HG02759 (cell line): ENCODE results near the gene DOK7.

Experiments
- ATAC-seq: cut with Tn5 transposase; IDR thresholded peaks from one replicate; pipeline ENCODE4 v1.9.1; 2021; ENCODE audit warnings: mild to moderate bottlenecking, moderate library complexity; ENCODE audit not compliant: unreplicated experiment

DOK7 gene

DNA sequence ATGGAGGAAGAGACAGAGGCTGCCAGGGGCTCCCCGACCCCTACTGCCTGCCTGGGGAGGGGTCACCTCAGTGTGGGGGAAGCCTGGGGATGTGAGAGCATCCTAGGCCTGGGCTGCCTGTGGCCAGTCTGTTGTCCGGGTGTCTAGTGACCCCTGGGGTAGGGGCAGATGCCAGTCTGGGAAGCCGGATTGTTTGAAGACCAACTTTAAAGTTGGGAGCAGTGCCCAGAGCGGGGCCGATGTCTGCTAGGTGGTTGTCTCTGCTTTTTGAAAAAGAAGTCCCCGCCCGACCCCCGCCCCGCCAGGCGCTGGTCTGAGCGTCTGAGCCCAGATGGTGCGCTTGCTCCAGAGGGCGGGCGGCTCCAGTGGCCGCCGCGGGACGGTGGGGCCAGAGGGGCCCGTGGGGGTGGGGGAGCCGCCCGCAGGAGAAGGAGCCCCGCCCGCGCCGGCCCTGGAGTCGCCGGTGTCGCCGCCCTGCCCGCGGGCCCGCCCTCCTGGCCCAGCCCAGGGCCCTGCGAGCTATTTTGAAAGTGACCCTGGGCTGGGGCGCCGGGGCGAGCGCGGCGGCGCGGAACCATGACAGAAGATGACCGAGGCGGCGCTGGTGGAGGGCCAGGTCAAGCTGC is at the start of gene DOK7:
DOK7 (plus strand) TSS at position 517 of the 626 bp plus-strand sequence; CDS start at position 587, 70 bp downstream.
- ATAC-seq, result no peak

DNA sequence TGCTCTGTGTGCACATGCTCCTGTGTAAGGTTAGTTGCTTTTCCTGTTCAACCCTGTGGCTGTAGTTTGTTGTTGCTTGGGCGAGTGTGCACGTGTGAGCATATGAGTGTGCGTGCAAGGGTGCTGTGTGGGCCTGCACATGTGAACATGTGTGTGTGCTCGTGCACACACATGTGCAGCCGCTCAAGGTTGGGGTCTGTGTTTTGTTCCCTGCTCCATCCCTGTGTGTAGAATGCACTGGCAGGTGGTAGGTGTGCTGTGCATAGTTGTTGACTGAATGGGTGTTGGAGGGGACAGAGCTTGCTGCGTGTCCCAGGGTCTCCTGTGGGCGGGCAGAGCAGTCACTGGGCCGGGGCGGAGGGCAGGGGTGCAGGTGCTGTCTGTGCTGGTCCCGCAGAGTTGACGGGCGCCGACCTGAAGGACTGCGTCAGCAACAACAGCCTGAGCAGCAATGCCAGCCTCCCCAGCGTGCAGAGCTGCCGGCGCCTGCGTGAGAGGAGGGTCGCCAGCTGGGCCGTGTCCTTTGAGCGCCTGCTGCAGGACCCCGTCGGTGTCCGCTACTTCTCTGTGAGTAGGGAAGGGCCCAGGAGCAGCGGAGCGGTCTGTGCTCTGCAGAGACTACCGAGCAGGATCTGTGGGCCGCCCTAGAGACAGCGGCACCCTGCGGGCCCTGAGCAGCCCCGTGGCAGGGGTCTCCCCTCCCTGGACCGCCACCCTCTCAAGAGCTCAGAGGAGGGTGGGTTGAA is 49.3 kb upstream of the DOK7 start:
- ATAC-seq, result no peak

DNA sequence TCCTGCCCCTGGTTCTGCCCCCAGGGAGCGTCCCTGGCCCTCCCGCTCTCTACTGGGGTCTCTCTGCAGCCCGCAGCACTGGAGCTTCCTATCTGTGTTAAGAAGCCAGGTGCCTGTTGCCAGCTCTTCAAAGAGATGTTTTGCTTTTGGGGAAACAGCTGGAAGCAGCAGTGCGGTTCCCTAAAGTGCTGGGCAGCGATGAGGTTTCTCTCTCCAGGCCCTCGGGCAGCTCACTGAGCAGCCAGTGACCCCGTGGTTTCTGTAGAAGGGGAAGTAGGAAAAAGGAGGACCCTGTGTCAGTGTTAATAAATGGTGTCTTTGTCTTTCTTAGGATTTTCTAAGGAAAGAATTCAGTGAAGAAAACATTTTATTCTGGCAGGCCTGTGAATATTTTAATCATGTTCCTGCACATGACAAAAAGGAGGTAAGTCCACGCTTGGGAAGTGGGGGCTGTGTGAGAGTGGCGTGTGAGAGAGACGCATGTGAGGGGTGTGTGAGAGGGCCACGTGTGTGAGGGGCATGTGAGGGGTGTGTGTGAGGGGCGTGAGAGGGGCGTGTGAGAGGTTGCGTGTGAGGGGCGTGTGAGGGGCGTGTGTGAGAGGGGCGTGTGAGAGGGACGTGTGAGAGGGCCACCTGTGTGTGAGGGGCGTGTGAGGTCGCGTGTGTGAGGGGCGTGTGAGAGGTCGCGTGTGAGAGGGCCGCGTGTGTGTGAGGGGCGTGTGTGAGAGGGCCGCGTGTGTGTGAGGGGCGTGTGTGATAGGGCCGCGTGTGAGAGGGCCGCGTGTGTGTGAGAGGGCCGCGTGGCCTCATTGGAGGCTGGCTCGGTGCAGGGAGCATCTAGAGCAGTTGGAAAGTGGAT is 48.5 kb upstream of the DOK7 start:
- no peak for ATAC-seq

DNA sequence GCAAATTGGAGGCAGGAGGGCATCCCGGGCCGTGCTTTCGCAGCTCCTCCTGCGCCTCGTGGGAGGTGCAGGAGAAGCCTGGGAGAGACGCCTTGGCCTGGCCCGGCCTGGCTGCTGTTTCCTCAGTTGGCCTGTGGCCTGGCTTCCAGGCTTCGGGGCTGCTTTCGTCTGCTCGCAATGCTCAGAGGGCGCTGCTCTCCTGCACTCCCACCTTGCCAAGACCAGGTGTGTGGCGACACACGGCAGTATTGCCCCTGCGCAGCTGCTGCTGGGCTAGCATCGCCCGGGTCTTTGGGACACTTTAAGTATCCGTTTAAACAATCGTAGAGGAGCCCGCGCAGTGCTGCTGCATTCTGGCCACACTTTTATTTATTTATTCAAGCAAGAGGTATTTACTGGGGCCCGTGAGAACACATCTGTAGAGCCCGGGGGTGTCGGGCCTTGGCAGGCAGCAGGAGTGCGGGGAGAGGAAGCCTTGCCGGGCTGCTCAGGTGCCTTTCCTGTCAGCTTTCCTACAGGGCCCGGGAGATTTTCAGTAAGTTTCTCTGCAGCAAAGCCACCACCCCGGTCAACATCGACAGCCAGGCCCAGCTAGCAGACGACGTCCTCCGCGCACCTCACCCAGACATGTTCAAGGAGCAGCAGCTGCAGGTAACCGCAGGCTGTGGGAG is 47.5 kb upstream of the DOK7 start:
- no peak for ATAC-seq

DNA sequence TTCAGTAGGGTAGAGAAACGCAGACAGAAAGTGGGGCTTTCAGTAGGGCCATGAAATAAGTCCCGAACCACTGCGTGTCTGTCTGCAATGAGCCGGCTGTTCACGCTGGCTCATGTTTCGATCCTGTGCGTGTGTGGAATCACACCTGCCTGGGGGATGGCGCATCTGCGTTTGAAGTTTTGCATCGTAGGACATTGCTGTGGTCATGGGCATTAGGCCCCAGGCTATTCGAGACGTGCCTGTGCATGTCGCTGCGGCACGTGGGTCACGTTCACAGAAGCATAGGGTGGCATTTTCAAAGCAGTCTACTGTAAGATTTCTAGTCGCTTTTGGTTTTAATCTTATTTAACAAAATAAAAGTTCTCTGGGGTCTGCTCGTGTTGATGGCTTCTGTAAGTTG is 46.8 kb upstream of the DOK7 start:
- ATAC-seq, result no peak

DNA sequence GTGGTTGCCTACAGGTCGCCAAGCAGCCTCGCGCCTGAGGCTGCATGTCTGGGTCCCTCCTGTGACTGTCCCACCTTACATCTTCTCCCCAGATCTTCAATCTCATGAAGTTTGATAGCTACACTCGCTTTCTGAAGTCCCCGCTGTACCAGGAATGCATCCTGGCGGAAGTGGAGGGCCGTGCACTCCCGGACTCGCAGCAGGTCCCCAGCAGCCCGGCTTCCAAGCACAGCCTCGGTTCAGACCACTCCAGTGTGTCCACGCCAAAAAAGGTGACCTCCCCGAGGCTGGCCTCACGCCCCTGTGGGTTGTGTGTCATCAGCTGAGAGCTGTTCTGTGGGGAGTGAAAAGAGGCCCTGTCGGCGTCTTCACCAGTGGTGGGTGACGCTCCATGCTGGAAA is 46.3 kb upstream of the DOK7 start:
- ATAC-seq, result no peak

- ATAC-seq, result no peak
Measured at GRCh38 chr4:3417448-3417847, 45.7 kb upstream of the DOK7 start.

GRCh38 chr4:3418029-3418762 is 44.9 kb upstream of the DOK7 start:
- no peak for ATAC-seq

DNA sequence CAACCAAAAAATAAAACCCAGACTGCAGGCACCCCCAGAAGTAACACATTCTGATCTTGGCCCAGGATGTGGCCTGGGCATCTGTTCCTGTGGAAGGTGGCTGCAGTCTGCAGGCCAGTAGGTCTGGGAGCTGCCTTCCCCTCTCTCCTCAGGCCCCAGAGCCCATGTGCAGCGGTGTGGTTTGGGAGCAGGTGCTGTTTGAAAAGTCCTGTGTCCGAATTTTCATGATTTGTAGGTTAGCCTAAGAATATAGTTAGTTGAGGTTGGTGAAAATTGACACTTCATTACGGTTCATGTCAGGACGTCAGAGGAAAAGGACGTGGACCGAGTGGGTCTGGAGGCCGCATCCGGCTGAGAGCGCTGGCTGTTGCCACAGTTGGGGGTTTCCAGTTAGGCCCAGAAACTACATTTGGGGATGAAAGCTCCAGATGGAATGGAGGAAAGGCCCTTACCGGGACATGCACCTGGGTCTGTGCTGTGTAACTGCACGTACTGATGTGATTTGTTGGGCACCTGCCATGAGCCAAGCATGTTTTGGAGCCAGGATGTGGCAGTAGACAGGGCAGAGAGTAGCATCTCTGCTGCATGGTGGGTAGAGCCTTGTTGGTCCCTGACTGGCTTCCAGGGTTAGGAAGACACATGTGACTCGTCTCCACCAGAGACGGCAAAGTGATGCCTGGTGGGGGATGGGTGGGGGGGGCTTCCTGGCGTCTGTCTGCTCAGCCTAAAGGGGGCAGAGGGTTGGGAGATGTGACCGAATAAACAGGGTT is 43.1 kb upstream of the DOK7 start:
- no peak for ATAC-seq

- ATAC-seq, result no peak
Measured at GRCh38 chr4:3420606-3420955, 42.5 kb upstream of the DOK7 start.

GRCh38 chr4:3420956-3421355 is 42.1 kb upstream of the DOK7 start:
- no peak for ATAC-seq

GRCh38 chr4:3421470-3421869 is 41.6 kb upstream of the DOK7 start:
- no peak for ATAC-seq

- no peak for ATAC-seq
Measured at GRCh38 chr4:3422241-3422801, 40.8 kb upstream of the DOK7 start.

DNA sequence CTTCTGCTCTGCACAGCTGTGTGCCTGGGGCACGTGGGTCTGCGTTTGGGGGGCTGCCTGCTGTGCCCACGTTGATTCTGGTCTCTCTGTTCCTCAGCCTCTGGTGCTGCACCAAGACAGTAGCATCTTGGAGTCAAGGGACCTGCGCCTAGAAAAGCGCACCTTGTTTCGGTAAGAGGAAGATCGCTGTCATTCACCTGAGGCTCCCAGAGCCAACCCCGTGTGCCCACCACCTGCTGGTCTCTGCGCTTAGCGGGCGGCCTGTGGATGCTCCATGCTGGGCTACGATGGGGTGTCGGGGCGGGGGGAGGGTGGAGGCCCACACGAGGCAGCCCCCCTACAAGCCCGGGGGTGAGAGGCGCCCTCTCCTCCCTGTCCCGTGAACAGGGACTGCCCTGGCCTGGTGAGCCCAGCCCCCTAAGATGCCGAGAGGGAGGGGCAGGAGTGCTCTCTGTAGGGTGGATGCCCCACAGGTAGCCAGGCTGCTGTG is 40.3 kb upstream of the DOK7 start:
- ATAC-seq, result no peak

- no peak for ATAC-seq
Measured at GRCh38 chr4:3423406-3423805, 39.7 kb upstream of the DOK7 start.

- ATAC-seq, result no peak
Measured at GRCh38 chr4:3423952-3424351, 39.2 kb upstream of the DOK7 start.

DNA sequence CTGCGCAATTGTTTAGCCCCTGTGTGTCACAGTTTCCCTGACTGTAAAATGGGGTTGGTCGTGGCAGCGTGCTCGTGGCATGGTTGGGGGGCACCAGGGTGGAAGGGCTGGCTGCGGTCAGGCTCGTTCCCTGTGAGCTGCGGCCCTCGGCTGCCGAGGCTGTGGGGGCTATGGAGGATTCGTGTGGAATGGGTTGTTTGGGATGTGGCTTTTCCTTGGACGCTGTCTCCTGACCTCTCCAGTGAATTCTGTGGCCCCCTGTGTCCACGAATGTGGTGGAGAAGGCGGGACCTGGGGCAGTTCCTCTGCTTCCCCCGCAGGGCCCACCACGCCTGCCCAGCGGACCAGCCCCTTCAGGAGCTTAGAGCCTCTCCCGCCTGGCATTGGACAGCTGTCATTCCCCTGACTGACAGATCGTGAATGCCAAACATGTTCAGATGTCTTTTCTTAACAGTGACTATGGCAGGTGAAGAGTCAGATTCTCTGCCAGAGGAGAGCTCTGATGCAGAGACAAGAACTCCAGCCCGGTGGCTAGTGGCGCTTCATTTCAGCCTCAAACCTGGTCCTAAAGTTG is 38.5 kb upstream of the DOK7 start:
- ATAC-seq, result no peak

DNA sequence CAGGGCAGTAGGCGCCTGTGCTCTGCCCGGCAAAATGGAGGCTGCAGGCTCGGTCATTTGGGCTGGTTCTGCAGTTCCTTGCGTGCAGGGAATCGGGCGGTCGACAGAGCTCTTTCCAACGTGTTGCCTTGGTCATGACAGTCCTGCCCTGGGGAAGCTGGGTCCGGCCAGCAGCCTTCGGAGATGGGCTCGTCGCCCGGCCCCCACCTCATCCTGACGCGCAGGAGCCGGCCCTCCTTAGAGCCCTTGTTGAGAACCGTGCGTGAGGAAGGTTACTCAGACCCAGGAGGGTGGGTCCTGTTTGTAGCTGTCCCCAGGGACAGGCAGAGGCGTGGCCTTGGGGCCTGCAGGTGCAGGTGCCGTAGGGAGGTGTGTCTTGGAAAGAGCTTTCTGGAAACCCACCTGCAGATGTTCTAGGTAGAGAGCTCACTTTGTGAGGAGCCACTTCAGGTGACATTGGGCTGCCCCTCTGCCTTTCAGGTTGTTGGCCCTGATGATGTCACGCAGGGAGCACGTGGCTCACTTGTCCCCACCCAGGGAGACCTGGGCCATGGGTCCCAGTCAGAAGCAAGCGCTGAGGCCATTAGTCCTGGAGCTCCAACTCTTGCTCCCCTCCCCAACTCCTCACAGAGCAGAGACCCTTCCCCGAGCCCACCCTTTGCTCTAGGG is 36.5 kb upstream of the DOK7 start:
- ATAC-seq, result no peak

- ATAC-seq, result no peak
Measured at GRCh38 chr4:3427134-3427476, 36.0 kb upstream of the DOK7 start.
